Mammary epithelial cell (primary cell): Measurements from ENCODE around the gene ALDOA.

Experiments used
- CTCF ChIP-seq, 2 donors: IDR thresholded peaks in 1 of 2; conservative IDR thresholded peaks in 1 of 2; 2 replicates each; pipeline ENCODE4 v1.5.1; 2011 to 2012; ENCODE audit warnings: inconsistent platforms in 2 of 2, low read length in 2 of 2, mild to moderate bottlenecking in 2 of 2, control low read depth in 1 of 2, low read depth in 1 of 2; ENCODE audit not compliant: insufficient read depth in 1 of 2; ENCODE audit errors: extremely low read depth in 1 of 2
- EZH2 ChIP-seq: IDR thresholded peaks from 2 replicates; pipeline ENCODE4 v1.6.1; 2012; ENCODE audit warnings: low read length, inconsistent platforms, borderline replicate concordance

GRCh38 chr16:30090610-30091331 lies 25.2 kb downstream of the ALDOA start:
- TF ChIP-seq CTCF (conservative IDR thresholded peaks at IDR 0.05 in 1 of 2, IDR thresholded peaks at IDR 0.05 in 1 of 2; ENCODE audit: extremely low read depth in 1 of 2, insufficient read depth in 1 of 2, low read depth in 1 of 2, low read length in 2 of 2) = no peak
- TF ChIP-seq EZH2 = no peak
